Sciatic nerve (tissue), 2 donors: ENCODE measurements around the gene TNFAIP8L2. TPM values are rescaled to one million over a fixed set of nuclear protein-coding genes. Genes with fewer than 3 reads are reported as not detected.

Experiments
- ATAC-seq: fragments of 200-7000 bp; cut with Tn5 transposase; one replicate; pipeline ENCODE4 v1.9.1; 2020; ENCODE audit warnings: mild to moderate bottlenecking, moderate library complexity
- DNase-seq: peaks from one replicate; pipeline ENCODE4 v3.0.0-alpha.2; 2020; ENCODE audit warnings: low spot score
- intact Hi-C: fragments of 100-400 bp; cut with DNase I; formaldehyde crosslinking; loops from one replicate; pipeline ENCODE4 v1.14.2; 2022
- total RNA-seq: library from RNA; stranded (reverse); fragmentation: NEBNext Ultra II Directional; extraction: Animal tissue kit (Norgen Biotek cat#: 25700); gene quantifications from one replicate; pipeline ENCODE4 v1.2.1, GENCODE V29; 2021
- donor health status: DM: no; HTN: no; CAD: no.
- donor health status: DM: no; HTN: no; CAD: no.

The TNFAIP8L2 gene
- total RNA-seq, result 3.9 TPM

DNA sequence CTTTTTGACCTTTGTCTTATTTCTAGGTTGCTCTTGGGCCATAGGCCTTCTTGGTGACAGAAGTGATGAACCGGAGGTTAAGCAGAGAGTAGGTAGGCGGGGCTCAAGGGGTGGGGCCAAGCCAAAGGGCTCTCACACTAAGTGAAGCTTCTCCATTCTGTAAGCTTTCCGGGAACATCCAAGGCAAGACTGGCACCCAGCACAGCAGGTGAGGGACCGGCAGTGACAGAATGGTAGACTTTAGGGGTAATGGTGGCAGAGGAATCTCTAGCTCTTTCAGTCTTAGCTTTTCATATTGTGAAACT is at the start of gene TNFAIP8L2:
TNFAIP8L2 (plus strand) TSS at position 135 of the 305 bp plus-strand sequence. CDS start 2,049 bp downstream, outside the sequence.
- DNase-seq, result peak; percentile 70
- intact Hi-C loops, result no loop called here
- peak; percentile 68 for ATAC-seq

DNA sequence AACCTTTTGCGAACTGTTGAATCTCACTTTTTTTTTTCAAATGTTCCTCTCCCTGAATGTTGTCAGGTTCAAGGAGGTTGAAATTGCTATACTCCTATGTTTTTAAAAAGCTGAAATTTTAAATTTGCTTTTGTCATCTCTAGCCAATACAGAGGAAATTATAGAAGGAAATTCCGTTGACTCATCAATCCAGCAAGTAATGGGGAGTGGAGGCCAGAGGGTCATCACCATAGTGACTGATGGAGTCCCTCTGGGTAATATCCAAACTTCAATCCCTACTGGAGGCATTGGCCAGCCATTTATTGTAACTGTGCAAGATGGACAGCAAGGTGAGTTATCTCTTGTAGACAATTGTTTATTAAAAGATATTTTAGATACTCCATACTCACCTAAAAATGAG is 49.6 kb upstream of the TNFAIP8L2 start:
- no peak for DNase-seq
- ATAC-seq, result peak; percentile 65
- intact Hi-C loops, result no loop called here

DNA sequence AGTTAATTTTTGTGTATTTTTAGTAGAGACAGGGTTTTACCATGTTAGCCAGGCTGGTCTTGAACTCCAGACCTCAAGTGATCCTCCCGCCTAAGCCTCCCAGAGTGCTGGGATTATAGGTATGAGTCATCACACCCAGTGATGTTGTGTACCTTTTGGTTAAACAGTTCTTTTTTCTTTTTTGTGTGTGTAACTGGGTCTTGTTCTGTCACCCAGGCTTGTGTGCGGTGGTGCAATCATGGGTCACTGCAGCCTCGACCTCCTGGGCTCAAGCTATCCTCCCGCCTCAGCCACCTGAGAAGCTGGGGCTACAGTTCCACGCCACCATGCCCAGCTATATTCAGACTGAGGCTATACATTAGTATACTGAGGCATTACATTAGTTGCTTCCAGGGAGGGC is 48.1 kb upstream of the TNFAIP8L2 start:
- DNase-seq (no peak), ATAC-seq (no peak)
- intact Hi-C loops, result no loop called here

DNA sequence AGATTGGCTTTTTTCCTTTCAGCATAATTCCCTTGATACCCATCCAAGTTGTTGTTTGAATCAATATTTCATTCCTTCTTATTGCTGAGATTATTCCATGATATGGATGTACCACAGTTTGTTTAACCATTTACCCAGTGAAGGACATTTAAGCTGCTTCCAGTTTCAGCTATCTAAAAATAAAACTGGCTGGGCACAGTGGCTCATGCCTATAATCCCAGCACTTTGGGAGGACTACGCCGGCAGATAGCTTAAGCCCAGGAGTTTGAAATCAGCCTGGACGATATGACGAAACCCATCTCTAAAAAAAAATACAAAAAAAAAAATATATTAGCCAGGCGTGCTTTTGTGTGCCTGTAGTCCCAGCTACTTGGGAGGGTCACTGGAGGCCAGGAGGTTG is 42.6 kb upstream of the TNFAIP8L2 start:
- DNase-seq, result no peak
- intact Hi-C loops, result no loop called here

DNA sequence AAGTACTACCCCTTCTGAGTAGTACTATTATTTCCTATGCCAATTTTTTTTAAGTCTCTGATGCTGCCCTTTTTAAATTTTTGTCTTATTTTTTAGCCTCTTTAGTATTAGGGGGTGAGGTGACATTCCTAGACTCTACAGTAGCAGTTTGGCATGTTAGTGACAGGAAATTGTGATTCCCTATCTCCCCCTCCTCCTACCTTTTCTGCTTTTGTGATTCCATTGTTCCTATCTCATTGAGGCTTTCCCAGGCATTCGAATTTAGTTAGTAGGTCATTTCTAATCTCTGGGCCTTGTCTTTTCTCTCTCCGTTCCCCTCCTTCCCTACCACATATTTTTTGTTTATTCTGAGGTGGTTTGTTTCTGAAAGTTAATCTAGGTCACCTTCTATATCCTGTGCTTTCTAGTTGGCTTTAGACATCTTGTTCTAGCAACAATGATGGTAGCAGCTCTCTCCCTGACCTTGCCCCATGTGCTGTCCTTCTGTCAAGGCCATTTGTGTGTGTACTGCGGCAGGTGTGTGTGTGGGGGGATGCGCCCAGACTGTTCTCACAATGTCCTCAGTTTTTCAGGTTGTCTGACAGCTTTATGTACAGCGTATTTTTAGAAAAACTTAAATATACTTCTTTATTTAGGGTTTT is 31.6 kb upstream of the TNFAIP8L2 start:
- no peak for ATAC-seq
- DNase-seq, result no peak
- intact Hi-C loops, result no loop called here

More for the DNA sequence above, 42.6 kb upstream of the TNFAIP8L2 start:
- ATAC-seq, result no peak

DNA sequence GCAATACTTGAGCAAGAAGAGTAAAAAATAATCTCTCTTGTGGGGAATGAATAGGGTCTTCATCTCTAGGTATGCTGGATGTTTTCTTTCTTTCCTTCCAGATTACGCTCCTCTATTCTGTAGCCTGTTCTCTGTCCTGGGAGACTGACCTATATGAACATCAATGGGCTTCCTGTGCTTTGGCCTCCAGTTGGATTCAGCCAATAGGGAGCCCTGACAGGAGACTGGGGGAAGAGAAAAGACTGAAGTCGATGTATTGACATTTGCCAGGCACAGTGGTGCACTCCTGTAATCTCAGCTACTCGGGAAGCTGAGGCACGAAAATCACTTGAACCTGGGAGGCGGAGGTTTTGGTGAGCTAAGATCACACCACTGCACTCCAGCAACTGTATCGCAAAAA is 27.6 kb upstream of the TNFAIP8L2 start:
- intact Hi-C loops, result no loop called here
- no peak for ATAC-seq
- no peak for DNase-seq

DNA sequence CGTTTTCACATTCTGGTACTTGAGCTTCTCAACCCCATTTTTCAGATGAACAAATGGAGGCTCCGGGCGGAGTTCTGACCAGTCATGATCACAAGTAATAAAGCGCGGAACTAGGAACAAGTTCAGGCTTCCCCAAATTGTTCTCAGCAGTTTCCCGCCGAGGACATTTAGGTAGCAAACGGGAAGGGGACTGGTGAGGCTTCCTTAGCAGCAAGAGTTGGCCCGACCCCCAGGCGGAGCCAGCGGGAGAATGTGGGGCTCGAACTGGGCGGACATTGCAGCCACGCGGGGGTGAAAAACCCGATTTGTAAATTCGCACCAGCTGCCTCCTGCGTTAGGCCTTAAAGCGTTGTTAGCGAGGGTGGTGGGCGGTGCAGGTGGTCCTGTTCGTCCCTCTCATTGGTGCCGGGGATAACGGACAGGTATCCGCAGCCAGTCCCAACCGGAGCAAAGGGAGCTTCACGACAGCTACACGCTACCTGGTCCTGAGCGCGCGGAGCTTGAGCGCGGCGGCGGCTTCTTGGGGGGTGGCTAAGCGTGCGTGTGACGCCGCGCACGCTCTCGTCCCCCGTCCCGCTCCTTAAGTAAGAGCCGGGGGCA is 25.4 kb upstream of the TNFAIP8L2 start:
- DNase-seq (peak; percentile 90), ATAC-seq (peak; percentile 97)
- intact Hi-C loops, result no loop called here

DNA sequence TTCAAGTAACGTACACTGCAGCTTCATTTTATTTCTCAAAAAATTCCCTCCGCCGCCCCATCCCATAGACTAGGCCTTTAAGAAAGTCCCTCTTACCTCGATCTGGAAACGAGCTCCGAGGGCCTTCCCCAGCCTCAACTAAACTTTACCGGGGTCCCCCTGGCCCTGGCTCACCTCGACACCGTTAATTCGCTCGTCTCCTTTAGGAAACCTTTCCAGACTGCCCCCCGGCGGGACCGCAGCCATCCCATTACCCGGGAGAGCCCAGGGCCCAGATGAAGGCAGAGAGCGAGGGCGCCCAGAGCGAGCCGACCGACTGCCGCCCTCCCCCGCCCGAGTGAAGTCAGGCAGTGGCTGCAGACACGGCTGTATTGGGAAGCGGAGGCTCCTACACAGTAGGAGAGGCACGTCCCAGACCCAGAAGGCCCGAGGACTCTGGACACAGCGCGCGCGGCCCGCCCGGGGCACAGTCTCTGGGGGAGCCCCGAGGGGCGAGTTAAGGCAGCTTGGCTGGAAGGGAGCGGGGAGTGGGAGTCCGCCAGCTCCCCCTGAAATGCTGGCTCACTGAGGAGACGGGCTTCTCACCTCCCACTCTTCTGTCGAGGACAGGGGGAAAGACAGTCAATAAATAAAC is 24.6 kb upstream of the TNFAIP8L2 start:
- DNase-seq (peak; percentile 67), ATAC-seq (peak; percentile 70)
- intact Hi-C loops, result no loop called here

DNA sequence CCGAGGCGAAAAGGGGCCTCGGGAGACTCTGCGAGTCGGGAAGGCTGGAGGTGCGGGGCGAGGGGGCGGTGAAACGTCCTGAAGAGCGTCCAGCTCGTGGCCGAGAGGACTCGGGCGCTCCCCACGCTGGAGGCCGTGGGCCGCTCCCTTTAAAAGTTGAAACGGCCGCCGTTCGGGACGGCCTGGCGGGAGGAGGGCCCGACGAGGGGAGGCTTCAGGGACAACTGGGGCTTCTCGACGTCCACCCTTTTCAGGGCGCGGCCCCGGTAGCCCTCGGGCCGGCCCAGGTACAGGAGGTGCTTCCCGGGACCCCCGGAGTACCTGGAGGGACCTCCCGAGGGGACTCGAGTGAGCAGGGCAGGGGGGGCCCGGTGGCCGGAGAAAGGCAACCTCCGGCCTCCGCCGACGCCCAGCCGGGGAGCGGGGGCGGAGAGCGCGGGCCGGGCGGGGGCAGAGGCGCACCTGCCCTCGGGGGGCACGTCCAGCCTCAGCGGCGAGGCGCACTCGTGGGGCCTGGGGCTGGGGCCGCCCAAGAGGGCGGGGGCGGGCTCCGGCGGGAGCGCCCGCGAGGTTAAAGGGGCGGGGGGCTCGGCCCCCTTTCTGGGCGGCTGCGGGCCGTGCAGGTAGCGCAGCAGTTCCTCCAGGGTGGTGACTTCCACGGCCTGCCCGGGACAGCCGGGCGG is 24.0 kb upstream of the TNFAIP8L2 start:
- no peak for DNase-seq
- intact Hi-C loops, result no loop called here
- peak; percentile 13 for ATAC-seq

DNA sequence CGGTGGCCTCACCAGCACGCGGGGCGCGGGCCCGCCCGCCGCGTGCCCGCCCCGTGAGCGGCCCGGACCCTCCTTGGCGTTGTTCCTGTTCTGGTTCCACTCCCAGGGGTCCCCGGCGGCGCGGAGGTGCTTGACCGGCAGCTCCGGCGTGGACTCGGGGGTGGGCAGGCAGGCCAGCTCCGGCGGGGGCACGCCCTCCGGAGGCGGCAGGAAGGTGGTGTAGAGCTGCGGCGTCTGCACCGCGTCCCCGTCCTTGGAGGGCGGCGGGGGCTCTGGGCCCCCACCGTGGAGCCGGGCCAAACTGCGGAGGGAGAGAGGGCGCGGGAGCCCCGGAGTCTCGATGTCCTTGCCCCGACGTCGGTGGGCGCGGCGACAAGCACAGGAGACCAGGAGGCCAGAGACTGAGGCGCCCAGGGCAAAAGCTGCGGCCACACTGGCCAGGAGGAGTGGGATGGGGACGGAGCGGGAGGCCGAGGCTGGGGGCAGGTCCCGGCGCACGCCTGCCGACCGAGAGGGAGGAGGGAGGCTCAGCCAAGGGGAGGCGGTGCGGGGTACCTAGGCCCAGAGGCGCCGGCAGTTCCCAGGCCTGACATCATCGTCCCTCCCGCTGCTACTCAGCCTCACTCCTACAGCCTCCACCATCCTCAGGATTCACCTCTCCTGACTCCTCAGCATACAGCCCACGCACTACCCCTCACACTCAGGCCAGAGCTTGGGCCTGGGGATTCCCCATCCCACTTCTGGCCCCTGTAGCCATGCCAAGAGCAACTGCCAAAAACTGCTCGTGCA is 23.2 kb upstream of the TNFAIP8L2 start:
- DNase-seq (no peak), ATAC-seq (no peak)
- intact Hi-C loops, result no loop called here

DNA sequence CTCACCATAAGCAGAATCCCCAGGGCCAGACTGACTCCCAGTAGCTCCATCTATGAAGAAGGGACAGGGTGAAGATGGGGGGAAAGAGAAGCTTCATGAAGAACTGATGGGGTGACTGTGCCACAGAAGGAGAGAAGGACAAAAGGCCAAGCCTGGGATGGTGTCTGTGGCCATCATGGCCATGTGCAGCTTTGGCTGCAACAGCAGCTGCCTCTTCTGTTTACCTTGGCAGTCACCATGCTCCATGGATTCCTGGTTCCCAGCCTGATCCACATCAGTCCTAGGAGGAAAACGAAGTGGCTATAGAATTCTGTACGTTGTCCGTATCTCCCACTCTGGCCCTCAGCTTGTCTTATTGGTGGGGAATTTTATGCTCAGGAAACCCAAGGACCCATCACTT is 22.1 kb upstream of the TNFAIP8L2 start:
- ATAC-seq (no peak), DNase-seq (no peak)
- intact Hi-C loops, result no loop called here

DNA sequence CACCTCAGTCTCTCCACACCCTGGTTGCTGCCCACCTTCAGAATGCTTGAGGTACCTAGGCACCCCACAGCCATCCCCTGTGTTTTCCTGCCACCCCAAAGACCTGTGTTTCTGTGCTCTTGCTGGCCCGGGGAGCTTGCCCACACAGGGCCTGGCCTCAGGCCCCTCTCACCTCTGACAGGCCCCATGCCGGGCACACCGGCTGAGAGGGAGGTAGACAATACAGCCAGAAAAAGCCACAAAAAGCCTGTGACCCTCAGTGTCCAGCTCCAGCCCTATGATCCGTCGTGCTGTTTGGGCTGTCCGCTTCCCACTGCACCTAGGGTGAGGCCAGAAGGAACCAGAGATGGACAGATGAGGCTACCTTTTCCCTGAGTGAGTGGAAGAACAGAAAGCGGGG is 21.5 kb upstream of the TNFAIP8L2 start:
- intact Hi-C loops, result no loop called here
- ATAC-seq (no peak), DNase-seq (no peak)

DNA sequence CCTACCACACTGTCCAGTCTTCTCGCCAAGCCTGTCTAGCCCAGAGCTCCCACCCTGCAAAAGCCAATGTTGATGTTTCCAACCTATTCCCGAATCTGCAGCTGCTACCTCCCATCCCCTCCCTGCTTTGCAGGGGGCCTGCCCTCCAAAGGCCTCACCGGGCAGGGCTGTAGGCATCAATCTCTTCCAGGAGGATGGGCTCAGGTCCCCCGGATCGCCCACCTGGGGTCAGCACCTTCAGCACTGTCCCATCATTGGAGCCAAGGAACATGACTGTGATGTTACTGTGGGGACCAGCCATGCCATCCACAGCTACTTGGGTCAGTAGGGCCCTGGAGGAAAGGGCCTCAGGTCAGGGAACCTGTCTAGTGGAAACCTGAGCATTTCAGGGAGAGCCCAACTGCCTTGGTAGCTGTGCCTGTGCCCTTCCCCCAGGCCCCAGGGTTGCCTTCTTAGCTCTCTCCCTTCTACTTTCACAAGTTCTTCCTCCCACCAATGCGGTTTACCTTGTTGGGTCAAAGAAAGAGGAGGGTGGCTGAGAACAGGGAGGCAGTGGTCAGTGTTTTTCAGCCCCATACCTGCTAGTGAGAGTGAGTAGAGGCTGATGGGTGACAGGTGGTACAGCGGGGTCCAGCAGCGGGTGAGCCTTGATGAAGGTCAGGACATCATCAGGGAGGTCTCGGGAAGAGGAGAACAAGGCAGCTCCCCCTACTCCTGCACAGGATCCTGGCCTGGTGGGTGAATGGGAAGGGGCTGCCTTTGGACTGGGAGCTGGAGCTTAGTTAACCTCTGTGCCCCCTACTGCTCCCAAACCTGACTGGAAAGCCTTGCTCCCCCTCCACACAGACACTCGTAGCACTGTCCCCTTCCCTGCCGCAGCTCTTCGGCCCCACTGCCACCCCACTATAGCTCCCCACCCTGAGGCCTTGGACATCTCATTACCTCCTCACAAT is 20.7 kb upstream of the TNFAIP8L2 start:
- DNase-seq, result peak; percentile 37
- ATAC-seq, result no peak
- intact Hi-C loops, result no loop called here

DNA sequence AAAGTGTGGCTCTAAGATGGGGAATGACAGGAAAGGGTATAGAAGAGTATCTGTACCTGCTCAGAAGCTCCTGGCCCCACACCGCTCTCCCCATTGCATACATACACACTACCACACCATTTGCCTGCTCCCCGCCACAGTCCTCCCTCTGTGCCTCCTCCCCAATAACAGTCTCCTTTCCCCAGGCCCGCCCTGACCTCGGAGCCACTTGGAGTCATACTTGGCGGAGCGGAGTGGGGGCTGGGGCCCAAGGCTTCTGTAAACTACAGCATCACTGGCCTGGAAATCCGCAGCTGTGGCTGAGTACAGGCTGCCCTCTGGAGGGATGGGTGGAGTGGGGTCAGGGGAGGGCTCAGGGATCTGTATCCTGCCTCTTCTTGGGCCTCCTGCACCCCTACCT is 18.7 kb upstream of the TNFAIP8L2 start:
- DNase-seq, result no peak

DNA sequence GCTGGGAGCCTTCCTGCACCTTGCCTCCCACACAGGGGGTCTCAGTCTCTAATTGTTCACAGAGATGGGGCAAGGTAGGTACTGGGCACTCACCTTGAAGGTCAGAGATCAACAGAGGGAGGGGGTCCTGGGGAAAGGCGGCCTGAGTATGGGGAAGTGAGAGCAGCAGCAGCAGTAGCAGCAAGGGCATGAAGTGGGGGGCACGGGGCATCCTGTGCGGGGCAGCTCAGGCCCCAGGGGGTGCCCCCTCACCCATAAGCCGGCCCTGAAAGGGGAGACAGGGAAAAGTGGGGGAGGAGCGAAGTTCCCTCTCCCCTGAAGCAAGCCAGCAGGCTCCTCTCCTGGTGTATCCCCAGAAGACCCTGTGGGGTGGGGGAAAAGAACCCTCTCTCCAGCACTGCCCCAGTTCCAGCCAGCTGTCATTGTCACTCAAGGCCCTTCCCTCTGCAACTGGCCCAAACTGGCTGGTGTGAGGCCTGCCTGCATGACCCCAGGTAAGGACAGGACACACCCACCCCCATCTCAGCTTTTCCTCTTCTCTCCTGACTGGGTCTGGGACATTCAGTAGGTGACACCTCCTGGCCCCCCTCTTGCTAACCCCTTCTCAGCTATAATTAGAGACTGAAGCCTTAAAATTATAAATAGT is 13.9 kb upstream of the TNFAIP8L2 start:
- no peak for ATAC-seq

More for the DNA sequence above, 18.7 kb upstream of the TNFAIP8L2 start:
- intact Hi-C loops, result no loop called here
- ATAC-seq, result no peak

DNA sequence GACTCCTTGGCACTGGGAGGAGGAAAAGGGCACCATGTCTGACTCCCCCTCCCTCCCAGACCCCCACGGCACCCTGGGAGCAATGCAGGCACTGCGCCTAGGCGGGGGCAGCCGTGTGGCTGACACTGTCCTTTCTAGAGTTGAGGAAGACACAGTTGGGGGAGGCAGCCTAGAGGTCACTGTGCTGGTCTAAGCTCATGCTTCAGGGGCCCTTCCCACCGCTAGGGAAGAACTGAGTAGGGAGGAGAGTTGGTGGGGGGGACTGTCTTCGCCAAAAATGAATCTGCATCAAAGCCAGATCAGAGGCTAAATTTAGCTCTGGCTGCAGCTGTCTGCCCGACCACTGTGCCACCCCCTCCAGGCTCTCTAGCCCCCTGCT is 13.4 kb upstream of the TNFAIP8L2 start:
- no peak for DNase-seq
- intact Hi-C loops, result no loop called here
- no peak for ATAC-seq

More for the DNA sequence above, 13.9 kb upstream of the TNFAIP8L2 start:
- no peak for DNase-seq
- intact Hi-C loops, result no loop called here

DNA sequence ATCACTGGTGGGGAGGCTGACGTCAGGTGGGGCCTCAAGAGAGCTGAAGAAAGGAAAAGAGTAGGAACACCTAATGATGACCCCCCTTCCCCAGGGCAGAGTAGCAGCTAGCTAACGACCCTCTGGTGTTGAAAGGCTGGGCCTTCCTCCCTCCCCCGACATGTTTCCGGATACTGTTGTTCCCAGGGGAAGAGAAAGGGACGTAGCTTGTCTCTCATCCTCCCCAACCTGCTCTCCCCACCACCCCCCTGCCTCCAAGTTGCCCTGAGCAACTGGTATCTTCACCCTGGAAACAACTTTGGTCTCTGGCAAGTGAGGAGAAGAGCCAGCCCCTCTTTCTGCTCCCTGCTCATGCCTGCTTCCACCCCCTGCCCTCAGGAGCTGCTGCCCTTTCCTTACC is 12.5 kb upstream of the TNFAIP8L2 start:
- DNase-seq (no peak), ATAC-seq (no peak)
- intact Hi-C loops, result no loop called here
